GM21723 (cell line): ENCODE results near the gene KRT84.
"Not testable (repeated sequence)": the region's sequence is repeated elsewhere in the genome, so short reads cannot be mapped to it uniquely, and the experiment has no call there.

Experiments
- ATAC-seq: cut with Tn5 transposase; IDR thresholded peaks from one replicate; pipeline ENCODE4 v1.9.1; 2021; ENCODE audit warnings: mild to moderate bottlenecking, moderate library complexity; ENCODE audit not compliant: unreplicated experiment

KRT84 gene

DNA sequence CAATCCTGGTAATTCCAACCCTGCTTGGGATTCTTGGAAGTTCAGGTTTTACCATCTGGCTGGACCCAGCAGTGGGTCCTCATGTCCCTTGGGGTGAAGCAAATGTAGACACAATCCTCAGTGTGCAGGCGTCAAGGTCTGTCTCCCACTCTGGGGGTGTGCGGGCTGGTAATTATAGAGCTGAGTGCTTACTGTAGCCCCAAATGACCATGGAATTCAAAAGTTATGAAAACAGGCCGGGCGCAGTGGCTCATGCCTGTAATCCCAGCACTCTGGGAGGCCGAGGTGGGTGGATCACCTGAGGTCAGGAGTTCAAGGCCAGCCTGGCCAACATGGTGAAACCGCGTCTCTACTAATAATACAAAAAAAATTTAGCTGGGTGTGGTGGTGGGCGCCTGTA, 40.4 kb downstream of the KRT84 start:
- ATAC-seq, result not testable (repeated sequence)

DNA sequence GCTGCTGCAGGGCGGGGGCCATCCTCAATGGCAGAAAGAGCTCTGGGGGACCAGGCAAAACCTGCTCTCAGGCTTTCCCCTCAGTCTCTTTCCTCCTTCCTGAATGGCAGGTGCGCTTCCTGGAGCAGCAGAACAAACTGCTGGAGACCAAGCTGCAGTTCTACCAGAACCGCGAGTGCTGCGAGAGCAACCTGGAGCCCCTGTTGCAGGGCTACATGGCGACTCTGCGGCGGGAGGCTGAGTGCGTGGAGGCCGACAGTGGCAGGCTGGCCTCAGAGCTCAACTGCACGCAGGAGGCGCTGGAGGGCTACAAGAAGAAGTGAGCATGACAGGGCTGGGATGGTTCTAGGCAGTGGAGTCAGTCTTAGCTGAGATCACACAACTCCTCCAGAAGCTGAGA, 41.3 kb downstream of the KRT84 start:
- ATAC-seq, result no peak

DNA sequence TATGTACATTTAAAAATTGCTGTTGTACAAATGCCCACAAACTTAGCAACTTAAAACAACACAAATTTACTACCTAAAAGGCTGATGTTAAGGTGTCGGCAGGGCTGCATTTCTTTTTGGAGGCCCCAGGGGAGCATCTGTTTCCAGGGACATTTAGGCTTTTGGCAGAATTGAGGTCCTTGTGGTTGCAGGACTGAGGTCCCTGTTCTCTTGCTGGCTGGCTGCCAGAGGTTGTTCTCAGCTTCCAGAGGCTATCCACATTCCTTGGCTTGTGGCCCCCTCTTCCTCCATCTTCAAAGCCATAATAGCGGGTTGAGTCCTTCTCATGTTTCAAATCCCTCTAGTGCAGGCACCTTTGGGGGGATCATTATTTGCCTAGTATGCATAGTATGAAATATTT, 41.9 kb downstream of the KRT84 start:
- ATAC-seq, result no peak

DNA sequence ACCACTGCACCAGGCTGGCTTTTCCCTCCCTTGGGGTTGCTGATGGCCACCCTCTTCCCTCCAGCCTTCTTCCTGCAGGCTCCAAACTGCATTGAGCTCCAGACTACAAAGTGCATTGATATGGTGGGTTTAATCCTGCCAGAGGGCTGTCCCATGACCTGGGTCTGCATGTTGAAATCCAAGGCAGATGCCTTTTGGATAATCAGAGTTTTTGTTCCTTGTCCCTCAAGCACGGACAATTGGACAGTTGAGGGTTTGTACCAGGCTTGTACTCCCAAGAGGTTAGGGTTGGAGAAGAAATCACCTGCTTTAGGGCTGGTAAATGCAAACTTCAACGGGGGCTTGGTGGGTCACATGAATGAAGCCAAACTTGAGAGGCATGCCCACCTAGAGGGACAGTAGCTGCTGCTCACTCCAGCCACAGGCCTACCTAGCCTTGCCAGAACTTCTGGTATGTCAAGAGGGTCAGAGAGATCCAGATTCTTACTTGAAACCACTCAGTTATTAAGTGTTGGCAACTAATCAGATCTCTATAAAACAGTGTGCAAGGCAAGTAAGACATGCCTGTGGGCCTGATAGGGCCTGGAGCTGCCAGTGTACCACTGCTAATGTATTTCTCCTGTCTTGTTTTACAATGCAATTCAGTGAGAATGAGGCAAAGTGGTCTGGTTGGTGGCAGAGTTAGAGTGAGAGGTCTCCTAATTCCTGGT, 42.5 kb downstream of the KRT84 start:
- no peak for ATAC-seq

DNA sequence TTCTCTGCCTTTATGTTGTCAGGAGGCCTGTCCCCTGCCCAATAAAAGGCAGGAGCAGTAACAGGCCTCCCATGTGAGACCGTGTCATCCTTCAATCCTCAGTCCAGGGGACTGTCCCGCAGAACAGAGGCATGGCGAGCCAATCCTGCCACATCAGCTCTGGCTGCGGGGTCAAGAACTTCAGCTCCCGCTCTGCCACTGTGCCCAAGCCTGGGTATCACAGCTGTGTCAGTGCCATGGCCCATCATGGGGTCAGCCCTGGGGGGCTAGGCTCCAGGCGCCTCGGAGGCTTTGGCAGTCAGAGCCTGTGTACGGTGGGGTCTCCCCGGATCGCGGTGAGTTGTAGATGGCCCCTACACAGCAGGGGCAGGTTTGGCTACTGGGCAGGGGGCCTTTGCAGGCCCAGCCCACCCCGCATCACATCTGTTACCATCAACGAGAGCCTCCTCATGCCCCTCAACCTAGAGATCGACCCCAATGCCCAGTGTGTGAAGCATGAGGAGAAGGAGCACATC, 44.3 kb downstream of the KRT84 start:
- ATAC-seq, result no peak

DNA sequence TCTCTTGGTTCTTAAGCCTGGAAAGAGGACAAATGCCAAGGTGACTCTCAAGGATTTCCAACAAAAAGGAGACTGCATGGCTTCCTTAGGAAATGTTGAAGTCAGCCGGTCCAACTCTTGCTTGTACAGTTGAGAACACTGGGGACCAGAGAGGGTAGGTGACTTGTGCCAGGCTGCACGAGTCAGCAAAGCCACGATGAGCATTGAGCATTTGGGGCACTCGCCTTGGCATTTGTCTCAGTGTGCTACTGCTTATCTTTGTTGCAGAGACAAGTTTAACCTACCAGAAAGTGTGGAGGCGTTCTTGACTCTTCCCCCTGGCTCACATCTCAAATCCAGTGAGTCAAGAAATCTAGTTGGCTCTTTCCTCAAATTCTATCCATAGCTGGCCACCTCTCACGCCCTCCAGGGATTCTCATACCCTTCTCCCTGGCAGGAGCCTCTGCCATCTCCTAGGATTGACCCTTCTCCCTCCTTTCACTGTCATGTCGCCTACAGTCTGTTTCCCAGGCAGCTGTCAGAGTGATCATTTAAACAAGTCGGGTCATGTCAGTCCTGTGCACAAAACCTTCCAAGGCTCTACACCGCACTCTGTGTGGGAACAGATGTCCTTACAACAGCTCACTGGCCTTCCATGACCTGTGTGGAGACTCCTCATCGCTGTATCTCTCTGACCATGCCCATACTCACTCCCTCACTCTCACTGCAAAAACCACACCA, 47.1 kb downstream of the KRT84 start:
- no peak for ATAC-seq

DNA sequence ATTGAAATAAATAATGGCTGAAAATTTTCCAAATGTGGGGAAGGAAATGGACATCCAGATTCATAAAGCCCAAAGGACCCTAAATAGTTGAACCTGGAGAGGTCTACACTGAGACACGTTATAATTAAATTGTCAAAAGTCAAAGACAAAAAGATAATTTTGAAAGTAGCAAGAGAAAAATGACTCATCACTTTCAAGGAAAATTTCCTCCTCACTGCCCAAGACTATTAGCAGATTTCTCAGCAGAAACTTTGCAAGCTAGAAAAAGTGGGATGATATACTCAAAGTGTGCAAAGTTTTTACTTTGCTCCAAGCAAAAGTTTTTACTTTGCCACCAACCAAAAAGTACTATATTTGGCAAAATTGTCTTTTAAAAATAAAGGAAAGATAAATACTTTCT, 48.4 kb downstream of the KRT84 start:
- ATAC-seq, result no peak

DNA sequence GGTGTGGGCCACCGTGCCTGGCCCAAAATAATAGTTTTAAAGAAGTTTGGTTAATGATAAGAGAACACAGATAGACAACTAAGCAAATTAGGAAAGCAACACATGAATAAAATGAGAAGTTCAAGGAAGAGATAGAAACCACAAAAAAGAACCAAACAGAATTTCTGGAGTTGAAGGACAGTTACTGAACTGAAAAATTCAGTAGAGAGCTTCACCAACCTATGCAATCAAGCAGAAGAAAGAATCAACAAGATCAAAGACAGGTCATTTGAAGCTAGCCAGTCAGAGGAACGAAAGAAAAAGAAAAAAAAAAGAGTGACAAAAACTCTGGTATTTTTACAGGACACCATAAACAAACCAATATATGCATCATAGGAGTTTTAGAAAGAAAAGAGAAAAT, 48.8 kb downstream of the KRT84 start:
- ATAC-seq, result no peak

DNA sequence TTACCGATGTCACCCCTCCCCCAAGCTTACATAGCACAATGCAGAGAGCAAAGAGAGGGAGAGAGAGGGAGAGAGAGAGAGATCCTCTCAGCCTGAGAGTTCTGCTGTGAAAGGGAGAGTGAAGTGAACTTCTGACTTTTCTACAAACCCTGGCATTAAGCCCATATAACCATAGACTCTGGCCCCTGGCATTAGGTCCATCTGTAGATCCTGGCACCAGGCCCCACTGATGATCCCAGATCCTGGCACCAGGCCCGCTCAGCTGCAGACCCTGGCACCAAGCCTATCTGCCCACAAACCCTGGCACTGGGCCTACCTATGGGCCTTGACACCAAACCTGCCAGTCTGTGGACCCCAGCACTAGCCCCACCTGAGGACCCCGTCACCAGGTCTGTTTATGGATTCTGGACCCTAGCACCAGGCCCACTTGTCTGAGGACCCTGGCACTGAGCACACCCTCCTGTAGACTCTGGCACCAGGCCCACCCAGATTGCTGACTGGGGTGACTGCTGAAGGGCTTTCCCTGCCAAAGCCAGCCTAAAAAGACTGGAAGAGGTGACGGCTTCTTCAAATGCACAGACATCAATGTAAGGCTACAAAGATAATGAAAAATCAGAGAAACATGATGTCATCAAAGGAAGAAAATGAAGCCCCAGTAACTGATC, 49.7 kb downstream of the KRT84 start:
- ATAC-seq, result no peak

DNA sequence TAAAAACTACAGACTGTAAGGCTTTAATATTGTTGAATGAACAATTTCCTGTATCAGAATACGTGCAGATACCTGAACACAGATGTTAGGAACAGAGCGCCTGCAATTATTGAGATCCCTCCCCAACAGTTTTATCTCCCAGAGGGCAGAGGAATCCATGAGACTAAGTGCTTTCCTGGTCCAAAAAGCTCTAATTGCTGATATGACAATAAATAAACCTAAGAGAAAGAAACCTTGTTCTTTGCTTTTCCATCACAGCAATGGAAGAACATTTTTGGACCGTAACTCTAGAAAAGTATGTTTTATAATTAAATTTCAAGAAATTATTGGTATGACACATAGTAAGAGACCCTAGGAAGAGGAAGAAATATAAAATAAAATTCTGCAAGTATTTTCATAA, 51.3 kb downstream of the KRT84 start:
- no peak for ATAC-seq

DNA sequence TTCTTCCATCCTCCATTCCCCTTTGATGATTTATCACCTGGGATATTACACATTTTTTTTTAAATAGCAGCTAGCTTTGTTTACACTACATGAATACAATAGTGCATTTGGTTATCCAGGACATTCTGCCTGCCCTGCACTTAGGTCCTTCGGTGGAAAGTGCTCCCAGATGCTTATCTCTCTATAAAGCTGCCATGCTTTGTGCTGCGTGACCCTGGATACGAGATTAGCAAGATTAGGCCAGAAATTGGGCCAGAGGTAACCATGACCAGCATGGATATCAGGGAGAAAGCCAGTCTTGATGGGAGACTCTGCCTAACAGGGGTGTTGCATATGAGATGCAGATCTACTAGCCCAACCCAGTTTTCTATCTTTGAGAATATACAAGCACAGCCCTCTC, 52.1 kb downstream of the KRT84 start:
- no peak for ATAC-seq

DNA sequence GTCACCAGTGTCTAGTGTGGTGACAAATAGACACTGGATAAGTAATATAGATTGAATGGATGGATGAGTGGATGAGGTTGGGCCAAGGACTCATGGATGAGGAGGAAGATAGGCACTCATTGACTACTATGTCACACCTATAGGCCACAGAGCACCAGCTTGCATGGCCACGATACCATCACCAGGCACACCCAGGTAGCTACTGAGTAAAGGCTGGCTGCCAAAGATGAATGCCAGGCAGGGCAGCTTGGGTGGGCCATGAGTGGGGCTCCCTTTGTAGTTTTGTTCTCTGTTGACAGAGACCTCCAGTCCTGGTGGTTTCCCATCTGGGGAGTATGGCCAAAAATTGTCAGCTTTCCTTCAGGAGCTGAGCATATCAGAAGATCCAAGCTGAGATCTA, 53.1 kb downstream of the KRT84 start:
- no peak for ATAC-seq

DNA sequence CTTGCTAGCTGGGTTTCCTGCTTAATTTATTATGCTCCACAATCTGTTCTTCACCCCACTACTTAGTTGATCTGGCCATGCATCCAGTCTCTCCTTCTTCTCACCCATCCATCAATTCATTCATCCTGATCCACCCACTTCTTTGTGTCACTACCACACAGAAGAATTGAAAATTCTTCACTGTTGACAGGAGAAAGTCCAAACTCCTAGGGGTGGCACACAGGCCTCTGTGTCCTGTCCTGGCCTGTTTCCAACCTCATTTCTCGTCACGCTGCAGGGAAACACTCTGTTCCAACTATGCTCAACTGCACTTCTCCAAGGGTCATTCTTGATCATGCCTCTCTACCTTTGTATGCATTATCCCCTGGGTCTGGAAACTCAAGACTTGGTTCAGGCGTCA, 53.6 kb downstream of the KRT84 start:
- ATAC-seq, result no peak

DNA sequence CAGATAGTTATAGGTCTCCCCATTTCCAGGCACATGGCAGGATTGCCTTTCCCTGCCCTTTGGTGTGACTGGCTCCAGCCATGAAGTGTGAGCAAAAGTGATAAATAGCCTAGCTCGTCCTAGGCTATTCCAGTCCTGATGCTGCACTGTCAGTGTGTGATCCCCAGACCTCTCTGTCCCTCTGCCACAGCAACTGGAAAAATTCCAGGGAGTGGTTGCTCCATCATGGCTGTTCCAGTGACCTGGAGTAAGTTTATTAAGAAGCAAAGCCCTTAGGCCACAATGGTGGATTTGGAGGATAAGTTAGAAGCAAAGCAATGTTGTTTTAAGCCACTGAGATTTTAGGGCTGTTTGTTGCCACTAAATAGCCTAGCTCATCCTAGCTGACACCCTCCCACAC, 54.4 kb downstream of the KRT84 start:
- no peak for ATAC-seq

DNA sequence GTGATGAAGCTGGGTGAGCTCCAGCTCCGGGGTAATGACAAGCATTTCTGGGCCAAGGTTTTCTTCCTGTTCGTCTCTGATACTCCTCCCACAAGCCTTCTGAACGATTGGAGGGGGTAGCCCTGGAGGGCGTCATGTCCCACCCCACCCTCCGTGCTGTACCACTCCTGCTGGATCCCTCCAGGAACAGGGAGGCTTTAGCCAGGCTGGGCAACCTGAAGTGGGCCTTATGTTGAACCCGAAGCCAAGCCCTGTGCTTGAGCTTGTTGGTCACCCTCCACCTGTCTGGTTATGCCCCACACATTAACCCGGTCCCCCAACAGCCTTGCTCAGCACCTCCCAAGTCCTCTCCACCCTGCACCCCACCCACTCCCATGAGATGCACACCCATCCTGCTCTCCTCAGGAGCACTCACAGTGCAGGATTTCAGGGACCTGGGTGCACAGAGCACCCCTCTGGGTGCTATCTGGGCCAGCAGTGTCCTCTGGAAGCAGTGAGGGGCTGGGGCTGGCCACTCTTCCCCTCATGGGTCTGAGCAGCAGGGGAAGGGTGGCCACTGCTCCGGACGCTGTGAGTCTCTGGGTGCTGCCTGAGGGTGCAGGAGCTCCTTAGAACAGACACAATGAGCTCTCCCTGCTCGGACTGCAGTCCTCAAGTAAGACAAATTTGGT, 57.5 kb downstream of the KRT84 start:
- no peak for ATAC-seq
